Measurements from ENCODE around the gene MRI1. TPM values are rescaled to one million over a fixed set of nuclear protein-coding genes. Genes with fewer than 3 reads are reported as not detected.
"Not testable (repeated sequence)": the region's sequence is repeated elsewhere in the genome, so short reads cannot be mapped to it uniquely, and the experiment has no call there.

The MRI1 gene
- total RNA-seq, 1 donor from 2014 or later, result 32.2 TPM

GRCh38 chr19:13758795-13759194, 5.5 kb upstream of the MRI1 start:
- DNase-seq (ENCODE audit: low spot score) (no peak), ATAC-seq (no peak)

GRCh38 chr19:13761423-13761822, 2.9 kb upstream of the MRI1 start:
- DNase-seq (ENCODE audit: low spot score) (no peak), ATAC-seq (no peak)

GRCh38 chr19:13762635-13763235, 1.6 kb upstream of the MRI1 start:
- ATAC-seq, result no peak
- DNase-seq (ENCODE audit: low spot score), result no peak

GRCh38 chr19:13763265-13763664, 1.1 kb upstream of the MRI1 start:
- DNase-seq (ENCODE audit: low spot score), result no peak
- ATAC-seq, result no peak

GRCh38 chr19:13764821-13765394, 586 bp downstream of the MRI1 start:
- peak; percentile 8 for ATAC-seq
- DNase-seq (ENCODE audit: low spot score), result no peak

GRCh38 chr19:13765395-13766094, 1.2 kb downstream of the MRI1 start:
- ATAC-seq (no peak), DNase-seq (ENCODE audit: low spot score) (no peak)

GRCh38 chr19:13766095-13766481, 1.8 kb downstream of the MRI1 start:
- ATAC-seq (no peak), DNase-seq (ENCODE audit: low spot score) (no peak)

- ATAC-seq (no peak), DNase-seq (ENCODE audit: low spot score) (no peak)
Observed at GRCh38 chr19:13768510-13768909, 4.2 kb downstream of the MRI1 start.

GRCh38 chr19:13770013-13770635, 5.8 kb downstream of the MRI1 start:
- DNase-seq (ENCODE audit: low spot score), result no peak
- ATAC-seq, result no peak

- peak; percentile 92 for DNase-seq (ENCODE audit: low spot score)
Observed at GRCh38 chr19:13774217-13775191, 10.2 kb downstream of the MRI1 start, which contains the start of gene C19orf53. C19orf53 (plus strand) TSS chr19:13774456; CDS start chr19:13774478, 22 bp downstream.

GRCh38 chr19:13778398-13778797, 14.1 kb downstream of the MRI1 start:
- ATAC-seq, result no peak
- no peak for DNase-seq (ENCODE audit: low spot score)

More at GRCh38 chr19:13774217-13775191, 10.2 kb downstream of the MRI1 start, which contains the start of gene C19orf53:
- peak; percentile 99 for ATAC-seq

GRCh38 chr19:13778847-13779246, 14.5 kb downstream of the MRI1 start:
- DNase-seq (ENCODE audit: low spot score) (no peak), ATAC-seq (no peak)

GRCh38 chr19:13779794-13780193, 15.5 kb downstream of the MRI1 start:
- not testable (repeated sequence) for DNase-seq (ENCODE audit: low spot score); ATAC-seq

- peak; percentile 59 for ATAC-seq
- no peak for DNase-seq (ENCODE audit: low spot score)
Observed at GRCh38 chr19:13781547-13781946, 17.2 kb downstream of the MRI1 start.

GRCh38 chr19:13782537-13782936, 18.2 kb downstream of the MRI1 start:
- ATAC-seq, result no peak
- no peak for DNase-seq (ENCODE audit: low spot score)

GRCh38 chr19:13783565-13784500, 19.5 kb downstream of the MRI1 start:
- ATAC-seq (no peak), DNase-seq (ENCODE audit: low spot score) (no peak)

GRCh38 chr19:13784731-13785452, 20.6 kb downstream of the MRI1 start:
- peak; percentile 88 for ATAC-seq

GRCh38 chr19:13788991-13789390, 24.7 kb downstream of the MRI1 start:
- DNase-seq (ENCODE audit: low spot score) (no peak), ATAC-seq (no peak)

More at GRCh38 chr19:13784731-13785452, 20.6 kb downstream of the MRI1 start:
- DNase-seq (ENCODE audit: low spot score), result peak; percentile 69

- ATAC-seq (no peak), DNase-seq (ENCODE audit: low spot score) (no peak)
Observed at GRCh38 chr19:13790354-13790753, 26.0 kb downstream of the MRI1 start.

Measured in left lobe of liver (tissue), 2 donors.